RWPE2 (cell line): ENCODE measurements around the gene RBMS3.

Experiments
- ATAC-seq: fragments of 200-7000 bp; cut with Tn5 transposase; 3 replicates; pipeline ENCODE4 v1.9.1; 2021; ENCODE audit warnings: low read depth
- DNase-seq: peaks from one replicate; pipeline ENCODE4 v3.0.0-alpha.2; 2020; ENCODE audit warnings: low spot score
- H3K27ac ChIP-seq: fragments of 450-650 bp; 2 replicates; pipeline ENCODE4 v1.5.1; 2017; ENCODE audit warnings: mild to moderate bottlenecking; ENCODE audit not compliant: poor library complexity, severe bottlenecking
- H3K27me3 ChIP-seq: fragments of 250-450 bp; sonication (Bioruptor Pico); 2 replicates; pipeline ENCODE4 v1.5.1; 2021; ENCODE audit warnings: mild to moderate bottlenecking, moderate library complexity; ENCODE audit not compliant: insufficient read depth, poor library complexity, severe bottlenecking
- H3K36me3 ChIP-seq: fragments of 250-450 bp; sonication (Bioruptor Pico); 2 replicates; pipeline ENCODE4 v1.5.1; 2020; ENCODE audit warnings: low read depth, mild to moderate bottlenecking, moderate library complexity
- H3K4me1 ChIP-seq: fragments of 250-450 bp; sonication (Bioruptor Pico); 2 replicates; pipeline ENCODE4 v1.5.1; 2021; ENCODE audit warnings: mild to moderate bottlenecking, moderate library complexity; ENCODE audit not compliant: insufficient read depth, poor library complexity, severe bottlenecking
- H3K4me3 ChIP-seq: fragments of 250-450 bp; sonication (Bioruptor Pico); 2 replicates; pipeline ENCODE4 v1.5.1; 2021; ENCODE audit warnings: mild to moderate bottlenecking, moderate library complexity; ENCODE audit not compliant: severe bottlenecking
- H3K9me3 ChIP-seq: fragments of 250-450 bp; sonication (Bioruptor Pico); 2 replicates; pipeline ENCODE4 v1.5.1; 2021; ENCODE audit warnings: mild to moderate bottlenecking, moderate library complexity; ENCODE audit not compliant: severe bottlenecking
- CTCF ChIP-seq: fragments of 450-650 bp; IDR thresholded peaks from one replicate; pipeline ENCODE4 v1.5.1; 2017; ENCODE audit warnings: mild to moderate bottlenecking, moderate library complexity; ENCODE audit not compliant: poor library complexity, severe bottlenecking

RBMS3 gene

GRCh38 chr3:29649815-29650547 is 369.1 kb downstream of the RBMS3 start:
- no peak for DNase-seq
- no peak for ATAC-seq
- no peak overlapping the region for H3K27ac ChIP-seq

GRCh38 chr3:29653680-29654079 is 372.8 kb downstream of the RBMS3 start:
- Histone ChIP-seq H3K36me3 (no peaks in the 10 kb centered on the region), H3K27ac (no peak overlapping the region), H3K4me3 (no peak overlapping the region), H3K4me1 (no peaks in the 10 kb centered on the region), H3K27me3 (no peaks in the 10 kb centered on the region), H3K9me3 (no peaks in the 10 kb centered on the region)
- no peak for ATAC-seq
- no peak for TF ChIP-seq CTCF
- DNase-seq, result no peak

More at GRCh38 chr3:29649815-29650547, 369.1 kb downstream of the RBMS3 start:
- no peak for TF ChIP-seq CTCF
- Histone ChIP-seq H3K36me3 (no peaks in the 10 kb centered on the region), H3K4me3 (no peak overlapping the region), H3K4me1 (no peaks in the 10 kb centered on the region), H3K9me3 (no peaks in the 10 kb centered on the region), H3K27me3 (no peaks in the 10 kb centered on the region)

- Histone ChIP-seq H3K4me1 (no peaks in the 10 kb centered on the region), H3K36me3 (no peaks in the 10 kb centered on the region), H3K27ac (no peak overlapping the region), H3K9me3 (no peaks in the 10 kb centered on the region), H3K27me3 (no peaks in the 10 kb centered on the region), H3K4me3 (no peak overlapping the region)
- ATAC-seq, result no peak
- no peak for DNase-seq
- TF ChIP-seq CTCF, result no peak
Measured at GRCh38 chr3:29655015-29655747, 374.3 kb downstream of the RBMS3 start.

GRCh38 chr3:29665688-29666087 is 384.8 kb downstream of the RBMS3 start:
- DNase-seq (no peak), ATAC-seq (no peak)
- Histone ChIP-seq H3K9me3 (no peaks in the 10 kb centered on the region), H3K27me3 (no peaks in the 10 kb centered on the region), H3K4me3 (no peak overlapping the region), H3K4me1 (no peaks in the 10 kb centered on the region), H3K27ac (no peak overlapping the region), H3K36me3 (no peaks in the 10 kb centered on the region)
- no peak for TF ChIP-seq CTCF

GRCh38 chr3:29668233-29668632 is 387.4 kb downstream of the RBMS3 start:
- DNase-seq (no peak), ATAC-seq (no peak)
- TF ChIP-seq CTCF, result no peak
- no peak overlapping the region for H3K27ac ChIP-seq
- H3K4me3 ChIP-seq, result no peak overlapping the region
- no peaks in the 10 kb centered on the region for H3K4me1 ChIP-seq
- no peaks in the 10 kb centered on the region for H3K36me3 ChIP-seq
- H3K9me3 ChIP-seq, result no peaks in the 10 kb centered on the region
- no peaks in the 10 kb centered on the region for H3K27me3 ChIP-seq
